Caco-2 (cell line): Measurements from ENCODE around the gene KDM6B. TPM values are rescaled to one million over a fixed set of nuclear protein-coding genes. Genes with fewer than 3 reads are reported as not detected.

Source experiments
- BruUV-seq: library from RNA; stranded (reverse); fragments of 400-500 nt; replicated peaks from 2 replicates; lab custom pipeline; 2021; lab: Mats Ljungman, UMichigan
- CTCF ChIA-PET: fragments of 300-600 bp; sonication (Branson Sonifier 250); formaldehyde crosslinking; loops from one replicate; lab custom pipeline; 2022; ENCODE audit warnings: antibody characterized with exemption; lab: Charles Lee
- POLR2A ChIA-PET: fragments of 300-600 bp; sonication (Branson Sonifier 250); formaldehyde crosslinking; loops from one replicate; lab custom pipeline; 2022; ENCODE audit warnings: antibody characterized with exemption; lab: Charles Lee
- DNase-seq, 2 experiments: peaks; one replicate each; pipeline versions ENCODE4 v3.0.0 to v3.0.0-alpha.2; 2020 to 2022
- H3K27me3 ChIP-seq: replicated peaks from 2 replicates; pipeline ENCODE4 v1.6.0; 2011; ENCODE audit warnings: low read length; ENCODE audit not compliant: control insufficient read depth, insufficient read depth
- H3K36me3 ChIP-seq: 2 replicates; pipeline ENCODE4 v1.5.1; 2011; ENCODE audit warnings: low read length; ENCODE audit not compliant: control insufficient read depth, insufficient read depth
- H3K4me1 ChIP-seq: fragments of 250-450 bp; sonication (Bioruptor Pico); 2 replicates; pipeline ENCODE4 v1.5.1; 2020; ENCODE audit warnings: mild to moderate bottlenecking
- H3K4me3 ChIP-seq: 2 replicates; pipeline ENCODE4 v1.5.1; 2011; ENCODE audit warnings: low read depth, mild to moderate bottlenecking, control low read depth, low read length
- H3K9me3 ChIP-seq: fragments of 250-450 bp; sonication (Bioruptor Pico); 2 replicates; pipeline ENCODE4 v1.5.1; 2020; ENCODE audit warnings: mild to moderate bottlenecking, moderate library complexity
- H3K27ac Mint-ChIP-seq: one replicate; pipeline ENCODE4 v1.8.0; 2022; ENCODE audit warnings: mixed read lengths; ENCODE audit not compliant: unreplicated experiment
- H3K27me3 Mint-ChIP-seq: one replicate; pipeline ENCODE4 v1.8.0; 2022; ENCODE audit warnings: mixed read lengths; ENCODE audit not compliant: insufficient read depth, unreplicated experiment
- H3K36me3 Mint-ChIP-seq: one replicate; pipeline ENCODE4 v1.8.0; 2022; ENCODE audit warnings: mild to moderate bottlenecking, mixed read lengths; ENCODE audit not compliant: insufficient read depth, unreplicated experiment
- H3K4me1 Mint-ChIP-seq: one replicate; pipeline ENCODE4 v1.8.0; 2022; ENCODE audit warnings: low read depth, mixed read lengths; ENCODE audit not compliant: unreplicated experiment
- H3K4me3 Mint-ChIP-seq: one replicate; pipeline ENCODE4 v1.8.0; 2022; ENCODE audit warnings: mild to moderate bottlenecking, moderate library complexity, mixed read lengths; ENCODE audit not compliant: unreplicated experiment
- H3K9me3 Mint-ChIP-seq: one replicate; pipeline ENCODE4 v1.8.0; 2022; ENCODE audit warnings: mixed read lengths; ENCODE audit not compliant: unreplicated experiment
- intact Hi-C: fragments of 100-400 bp; cut with micrococcal nuclease; formaldehyde crosslinking; loops from one replicate; pipeline ENCODE4 v1.10.0; 2022; ENCODE audit not compliant: unreplicated experiment
- total RNA-seq: library from RNA; stranded (reverse); gene quantifications from 2 replicates; pipeline ENCODE4 v1.2.3, GENCODE V29; 2022
- TF ChIP-seq, protein P1 (sequence below), 2 experiments: fragments of 200-600 bp in 1 of 2; IDR thresholded peaks; 1 replicate in 1 of 2; 2 replicates in 1 of 2; pipeline versions ENCODE4 v1.5.1 to v1.8.0; 2011 to 2022; ENCODE audit warnings: antibody characterized with exemption in 1 of 2, control low read depth in 1 of 2, inconsistent platforms in 1 of 2, low read depth in 1 of 2, low read length in 1 of 2, mild to moderate bottlenecking in 1 of 2, moderate library complexity in 1 of 2; ENCODE audit not compliant: insufficient read depth in 1 of 2, severe bottlenecking in 1 of 2, unreplicated experiment in 1 of 2

KDM6B gene
- total RNA-seq, 1 experiment from 2014 or later = 27.9 TPM

- no peaks in the 10 kb centered on the region for H3K9me3 ChIP-seq
- ChIA-PET CTCF (interaction anchor here (0.6 to 1.4 kb wide), 5 partner anchors 24 to 100 kb away, joined by 3 to 8 read pairs (median 5); partner anchors contain the start of gene NAA38), POLR2A (interaction anchor here (0.5 to 1.0 kb wide), 3 partner anchors 24 to 182 kb away, joined by 3 to 4 read pairs (median 3); partner anchors contain the start of gene NAA38)
- no peaks in the 10 kb centered on the region for H3K36me3 ChIP-seq
- H3K9me3 Mint-ChIP-seq = no peaks in the 10 kb centered on the region
- intact Hi-C loops = loop anchor here (1.0 kb wide), 1 partner anchor 8 kb away; no protein-coding TSS in a partner anchor
- BruUV-seq = no TSS peak
- peak overlapping the region; percentile 99 for H3K27ac Mint-ChIP-seq
- 0 out of 2 replicates have a peak, but pooled peaks cover 5% of the 10 kb centered on the region for H3K4me1 ChIP-seq
- TF ChIP-seq, protein P1, sequence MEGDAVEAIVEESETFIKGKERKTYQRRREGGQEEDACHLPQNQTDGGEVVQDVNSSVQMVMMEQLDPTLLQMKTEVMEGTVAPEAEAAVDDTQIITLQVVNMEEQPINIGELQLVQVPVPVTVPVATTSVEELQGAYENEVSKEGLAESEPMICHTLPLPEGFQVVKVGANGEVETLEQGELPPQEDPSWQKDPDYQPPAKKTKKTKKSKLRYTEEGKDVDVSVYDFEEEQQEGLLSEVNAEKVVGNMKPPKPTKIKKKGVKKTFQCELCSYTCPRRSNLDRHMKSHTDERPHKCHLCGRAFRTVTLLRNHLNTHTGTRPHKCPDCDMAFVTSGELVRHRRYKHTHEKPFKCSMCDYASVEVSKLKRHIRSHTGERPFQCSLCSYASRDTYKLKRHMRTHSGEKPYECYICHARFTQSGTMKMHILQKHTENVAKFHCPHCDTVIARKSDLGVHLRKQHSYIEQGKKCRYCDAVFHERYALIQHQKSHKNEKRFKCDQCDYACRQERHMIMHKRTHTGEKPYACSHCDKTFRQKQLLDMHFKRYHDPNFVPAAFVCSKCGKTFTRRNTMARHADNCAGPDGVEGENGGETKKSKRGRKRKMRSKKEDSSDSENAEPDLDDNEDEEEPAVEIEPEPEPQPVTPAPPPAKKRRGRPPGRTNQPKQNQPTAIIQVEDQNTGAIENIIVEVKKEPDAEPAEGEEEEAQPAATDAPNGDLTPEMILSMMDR (IDR thresholded peaks at IDR 0.05; ENCODE audit: insufficient read depth in 1 of 2, low read depth in 1 of 2, low read length in 1 of 2, severe bottlenecking in 1 of 2, unreplicated experiment in 1 of 2) = no peak
- peaks cover 5% of the 10 kb centered on the region for H3K4me1 Mint-ChIP-seq
- no peaks in the 10 kb centered on the region for H3K27me3 Mint-ChIP-seq
- H3K4me3 ChIP-seq = peak overlapping the region; percentile 24
- no peaks in the 10 kb centered on the region for H3K27me3 ChIP-seq
- DNase-seq = no peak
- H3K36me3 Mint-ChIP-seq = peaks cover 31% of the 10 kb centered on the region
- peak overlapping the region; percentile 98 for H3K4me3 Mint-ChIP-seq
These were observed 814 bp upstream of the KDM6B start for GRCh38 chr17:7833011-7833794.

DNA sequence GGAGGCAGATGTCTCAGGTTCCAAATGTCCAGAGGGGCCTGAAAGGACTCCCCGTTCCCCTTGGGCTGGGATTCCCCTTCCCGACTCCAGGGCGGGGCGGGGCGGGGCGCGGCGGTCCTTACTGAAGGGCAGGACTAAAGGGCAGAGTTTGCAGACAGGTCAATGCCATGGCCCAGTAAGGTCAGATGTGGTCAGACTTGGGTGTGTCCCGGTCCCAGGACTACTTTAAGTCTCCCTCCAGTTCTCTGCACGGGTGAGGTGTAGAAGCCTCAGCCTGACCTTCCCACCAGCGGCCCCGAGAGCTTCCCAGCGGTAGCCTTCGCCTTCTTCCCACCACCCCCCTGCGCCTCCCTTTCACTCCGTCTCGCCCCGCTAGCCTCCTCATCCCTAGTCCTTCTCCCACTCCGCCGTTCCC, 532 bp downstream of the KDM6B start:
- H3K4me1 ChIP-seq = peaks cover 17% of the 10 kb centered on the region
- ChIA-PET CTCF (interaction anchor here (1.3 to 1.6 kb wide), 4 partner anchors 10 to 90 kb away, joined by 6 to 12 read pairs (median 7); partner anchors contain the start of gene NAA38), POLR2A (interaction anchor here (0.5 to 1.8 kb wide), 3 partner anchors 10 to 112 kb away, joined by 3 to 8 read pairs (median 7); partner anchors contain the start of gene NAA38)
- Mint-ChIP-seq H3K9me3 (no peaks in the 10 kb centered on the region), H3K36me3 (peaks cover 40% of the 10 kb centered on the region), H3K4me3 (peak overlapping the region; percentile 98), H3K27ac (peak overlapping the region; percentile 99), H3K27me3 (no peaks in the 10 kb centered on the region), H3K4me1 (peaks cover 17% of the 10 kb centered on the region)
- TF ChIP-seq, protein P1 (IDR thresholded peaks at IDR 0.05; ENCODE audit: insufficient read depth in 1 of 2, low read depth in 1 of 2, low read length in 1 of 2, severe bottlenecking in 1 of 2, unreplicated experiment in 1 of 2) = no peak
- peak overlapping the region; percentile 61 for H3K4me3 ChIP-seq
- DNase-seq = no peak
- no TSS peak for BruUV-seq
- H3K9me3 ChIP-seq = no peaks in the 10 kb centered on the region
- H3K36me3 ChIP-seq = no peaks in the 10 kb centered on the region
- intact Hi-C loops = no loop called here
- H3K27me3 ChIP-seq = no peaks in the 10 kb centered on the region
